GM12875 (cell line): Measurements from ENCODE around the gene TMEM247.

ENCODE experiments used
- H3K4me3 ChIP-seq: one replicate; pipeline ENCODE4 v1.5.1; 2011; ENCODE audit warnings: low read depth, low read length, control low read depth
- TF ChIP-seq, protein P1 (sequence below): IDR thresholded peaks from 2 replicates; pipeline ENCODE4 v1.5.1; 2011; ENCODE audit warnings: low read depth, mild to moderate bottlenecking, control low read depth, inconsistent platforms, low read length, moderate library complexity, borderline replicate concordance; ENCODE audit not compliant: insufficient read depth

Gene TMEM247

DNA sequence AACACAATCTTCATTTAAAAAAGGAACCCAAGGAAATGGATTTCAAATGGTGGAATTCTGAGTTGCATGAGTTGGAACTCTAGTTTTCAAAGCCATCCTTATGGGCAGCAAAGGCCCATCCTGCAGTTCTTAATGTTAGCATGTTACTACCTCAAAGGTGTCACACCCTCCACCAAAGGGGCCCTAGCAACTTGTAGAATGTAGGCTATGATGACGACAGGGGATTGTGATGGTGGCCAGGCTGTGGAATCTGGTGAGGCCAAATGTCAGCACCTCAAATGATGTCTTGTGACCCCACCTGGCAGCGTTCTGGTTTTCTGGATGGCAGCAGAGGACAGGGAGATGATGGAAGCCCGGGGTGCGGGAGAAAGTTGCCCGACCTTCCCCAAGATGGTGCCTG is at the start of gene TMEM247:
TMEM247 (plus strand) TSS at position 301 of the 400 bp plus-strand sequence.
- H3K4me3 ChIP-seq = no peak within 1 kb of the TSS
- TF ChIP-seq, protein P1, sequence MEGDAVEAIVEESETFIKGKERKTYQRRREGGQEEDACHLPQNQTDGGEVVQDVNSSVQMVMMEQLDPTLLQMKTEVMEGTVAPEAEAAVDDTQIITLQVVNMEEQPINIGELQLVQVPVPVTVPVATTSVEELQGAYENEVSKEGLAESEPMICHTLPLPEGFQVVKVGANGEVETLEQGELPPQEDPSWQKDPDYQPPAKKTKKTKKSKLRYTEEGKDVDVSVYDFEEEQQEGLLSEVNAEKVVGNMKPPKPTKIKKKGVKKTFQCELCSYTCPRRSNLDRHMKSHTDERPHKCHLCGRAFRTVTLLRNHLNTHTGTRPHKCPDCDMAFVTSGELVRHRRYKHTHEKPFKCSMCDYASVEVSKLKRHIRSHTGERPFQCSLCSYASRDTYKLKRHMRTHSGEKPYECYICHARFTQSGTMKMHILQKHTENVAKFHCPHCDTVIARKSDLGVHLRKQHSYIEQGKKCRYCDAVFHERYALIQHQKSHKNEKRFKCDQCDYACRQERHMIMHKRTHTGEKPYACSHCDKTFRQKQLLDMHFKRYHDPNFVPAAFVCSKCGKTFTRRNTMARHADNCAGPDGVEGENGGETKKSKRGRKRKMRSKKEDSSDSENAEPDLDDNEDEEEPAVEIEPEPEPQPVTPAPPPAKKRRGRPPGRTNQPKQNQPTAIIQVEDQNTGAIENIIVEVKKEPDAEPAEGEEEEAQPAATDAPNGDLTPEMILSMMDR = no peak

GRCh38 chr2:46430413-46430812 is 49.0 kb upstream of the TMEM247 start:
- H3K4me3 ChIP-seq = no peak overlapping the region
- TF ChIP-seq, protein P1 = no peak

DNA sequence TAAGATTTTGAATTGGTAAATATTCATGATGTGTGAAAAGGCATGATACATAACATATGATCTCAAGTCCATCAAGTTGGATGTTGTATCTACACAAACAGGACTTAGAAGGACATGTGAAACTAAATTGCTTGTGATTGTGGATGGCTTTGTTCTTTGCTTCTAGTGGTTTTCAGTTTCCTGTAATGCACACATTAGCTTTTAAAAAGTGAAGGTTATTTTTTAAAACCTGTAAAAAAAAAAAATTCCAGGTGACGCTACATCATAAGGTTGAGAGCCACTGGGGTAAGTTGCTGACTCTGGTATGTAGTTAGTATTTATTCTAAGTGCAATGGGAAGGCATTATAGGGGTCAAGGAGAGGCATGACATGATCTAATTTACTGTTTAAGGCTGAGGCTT is 48.4 kb upstream of the TMEM247 start:
- TF ChIP-seq, protein P1 = no peak
- no peak overlapping the region for H3K4me3 ChIP-seq

- H3K4me3 ChIP-seq = no peak overlapping the region
- TF ChIP-seq, protein P1 = no peak
Observed at GRCh38 chr2:46431481-46432235, 47.7 kb upstream of the TMEM247 start.

- H3K4me3 ChIP-seq = no peak overlapping the region
- TF ChIP-seq, protein P1 = no peak
Observed at GRCh38 chr2:46434851-46435273, 44.5 kb upstream of the TMEM247 start.

- no peak overlapping the region for H3K4me3 ChIP-seq
- TF ChIP-seq, protein P1 = no peak
Observed at GRCh38 chr2:46435353-46435752, 44.0 kb upstream of the TMEM247 start.

DNA sequence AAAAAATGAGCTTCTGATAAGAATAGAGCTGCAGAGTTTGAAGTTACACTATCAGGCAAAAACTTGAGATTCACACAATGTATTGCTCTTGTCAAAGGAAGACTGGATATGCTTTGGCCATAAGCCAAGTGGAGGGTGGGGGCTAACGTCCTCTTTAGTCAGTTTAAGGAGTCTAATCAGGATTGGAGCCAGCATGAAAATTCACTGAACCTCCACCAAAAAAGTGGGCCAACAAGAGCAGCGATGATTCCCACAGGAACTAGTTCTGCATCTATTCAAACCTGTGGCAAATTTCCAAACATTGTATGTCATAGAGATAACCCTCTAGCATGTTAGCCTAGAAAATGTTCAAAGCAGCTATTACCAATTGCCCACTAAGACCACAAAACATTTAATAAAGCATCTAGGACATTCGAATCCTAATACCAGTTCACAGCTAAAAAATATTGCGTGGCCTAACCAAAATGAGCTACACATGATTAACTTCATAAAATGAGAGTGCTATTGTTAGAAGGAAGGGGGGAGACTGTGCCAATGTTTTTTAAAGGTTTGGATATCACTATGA is 43.5 kb upstream of the TMEM247 start:
- no peak overlapping the region for H3K4me3 ChIP-seq
- TF ChIP-seq, protein P1 = no peak
